ENCODE data around the gene ZNF43. TPM values are rescaled to one million over a fixed set of nuclear protein-coding genes. Genes with fewer than 3 reads are reported as not detected.
"Not testable (repeated sequence)": the region's sequence is repeated elsewhere in the genome, so short reads cannot be mapped to it uniquely, and the experiment has no call there.

Gene ZNF43
- total and polyA plus RNA-seq, 2 of the 8 experiments (the other 6 are each of a cell fraction or from before 2014, with no cell fraction given): 24.7 to 53.1 TPM

- H2AK5ac ChIP-seq (ENCODE audit: low read depth, low read length); H4K91ac ChIP-seq (replicated peaks; ENCODE audit: insufficient read length, low read length); H2AFZ ChIP-seq (ENCODE audit: low read length); CTCF ChIA-PET (ENCODE audit: partially characterized antibody); H3K18ac ChIP-seq (ENCODE audit: extremely low read depth, low read length); H3K79me2 ChIP-seq (ENCODE audit: control insufficient read depth in 1 of 2, insufficient read depth in 2 of 2, low read length in 2 of 2); H3K4me2 ChIP-seq (ENCODE audit: insufficient read depth in 1 of 2, low read depth in 2 of 2, low read length in 2 of 2); H3K14ac ChIP-seq (ENCODE audit: insufficient read length); H3K79me1 ChIP-seq (ENCODE audit: low read depth, low read length); H3K4me3 ChIP-seq (ENCODE audit: extremely low read depth in 1 of 4, insufficient read depth in 2 of 4, low read depth in 3 of 4, low read length in 4 of 4); H3K36me3 ChIP-seq (ENCODE audit: control insufficient read depth in 2 of 4, insufficient read depth in 4 of 4, low read length in 3 of 4); H3K56ac ChIP-seq (replicated peaks; ENCODE audit: insufficient read length, low read depth, low read length); H3K4me1 ChIP-seq (replicated peaks in 1 of 4; ENCODE audit: control insufficient read depth in 3 of 4, insufficient read depth in 4 of 4, low read length in 3 of 4); DNase-seq (ENCODE audit: low read depth in 1 of 2, low spot score in 2 of 2); H2BK15ac ChIP-seq (ENCODE audit: low read length); H3K27ac ChIP-seq (ENCODE audit: low read depth, low read length); H3K4ac ChIP-seq (replicated peaks; ENCODE audit: insufficient read length, low read depth, low read length); H2BK20ac ChIP-seq (ENCODE audit: low read length); H3K23me2 ChIP-seq (ENCODE audit: low read depth, low read length); H4K5ac ChIP-seq (ENCODE audit: insufficient read length, low read depth, low read length); H2BK5ac ChIP-seq (ENCODE audit: low read depth, low read length); H3K23ac ChIP-seq (ENCODE audit: insufficient read length); FAIRE-seq; H4K8ac ChIP-seq (ENCODE audit: extremely low read depth, insufficient read depth, low read length); H2BK120ac ChIP-seq (replicated peaks; ENCODE audit: low read depth, low read length); H2BK12ac ChIP-seq (ENCODE audit: low read depth, low read length); H3K9ac ChIP-seq (replicated peaks in 1 of 4; ENCODE audit: extremely low read depth in 1 of 4, low read depth in 3 of 4, low read length in 3 of 4); POLR2A ChIA-PET (ENCODE audit: partially characterized antibody); H3K27me3 ChIP-seq (replicated peaks in 1 of 4; ENCODE audit: control insufficient read depth in 3 of 4, extremely low read depth in 1 of 4, insufficient read depth in 3 of 4, low read length in 3 of 4); H4K20me1 ChIP-seq (replicated peaks in 1 of 2; ENCODE audit: control insufficient read depth in 1 of 2, insufficient read depth in 2 of 2, low read length in 2 of 2): not testable (repeated sequence)
- peaks cover 22 to 43% of the 10 kb centered on the region in 2 experiments for H3K9me3 ChIP-seq (ENCODE audit: insufficient read depth in 2 of 2, low read depth in 1 of 2, low read length in 1 of 2)
- WGBS, 2 experiments (ENCODE audit: extremely low coverage in 1 of 2, insufficient coverage in 1 of 2, insufficient read length in 1 of 2, insufficient replicate concordance in 2 of 2, low coverage in 1 of 2, low lambda C conversion rate in 2 of 2, missing lambda C conversion rate in 1 of 2): 92% methylated on average over 8 of the region's 8 CpGs; no CpG with 5 or more reads in 1 of the 2 experiments
Observed at GRCh38 chr19:21884786-21885185, 48.8 kb upstream of the ZNF43 start.
